Type B pancreatic cell (in vitro differentiated cells): ENCODE results near the gene MRGPRF. TPM values are rescaled to one million over a fixed set of nuclear protein-coding genes. Genes with fewer than 3 reads are reported as not detected.
A peak's percentile ranks its signal among the peaks of the same experiment; 100 is the strongest.

Experiments used
- DNase-seq: peaks from one replicate; pipeline ENCODE4 v3.0.0; 2021; ENCODE audit warnings: mixed read lengths; ENCODE audit not compliant: unreplicated experiment; ENCODE audit errors: extremely low spot score
- H3K27ac Mint-ChIP-seq: 2 replicates; pipeline ENCODE4 v1.8.0; 2021; ENCODE audit warnings: mild to moderate bottlenecking, mixed read lengths
- H3K27me3 Mint-ChIP-seq: 2 replicates; pipeline ENCODE4 v1.8.0; 2021; ENCODE audit warnings: mixed read lengths
- H3K36me3 Mint-ChIP-seq: 2 replicates; pipeline ENCODE4 v1.8.0; 2021; ENCODE audit warnings: mixed read lengths
- H3K4me1 Mint-ChIP-seq: one replicate; pipeline ENCODE4 v1.8.0; 2021; ENCODE audit warnings: mixed read lengths; ENCODE audit not compliant: unreplicated experiment
- H3K4me3 Mint-ChIP-seq: 2 replicates; pipeline ENCODE4 v1.8.0; 2021; ENCODE audit warnings: mild to moderate bottlenecking, mixed read lengths
- H3K9me3 Mint-ChIP-seq: 2 replicates; pipeline ENCODE4 v1.8.0; 2021; ENCODE audit warnings: mixed read lengths
- CTCF ChIP-seq: fragments of 200-600 bp; sonication (generic); conservative IDR thresholded peaks from 2 replicates; pipeline ENCODE4 v1.5.0; 2021; ENCODE audit warnings: antibody characterized with exemption, mild to moderate bottlenecking
- total RNA-seq: library from RNA; stranded (reverse); gene quantifications from 2 replicates; pipeline ENCODE4 v1.2.1, GENCODE V29; 2021; ENCODE audit warnings: low replicate concordance

Gene MRGPRF
- total RNA-seq, 1 donor from 2014 or later = 1.4 TPM

GRCh38 chr11:68994894-68995285, 18.2 kb downstream of the MRGPRF start:
- Mint-ChIP-seq H3K9me3 (no peaks in the 10 kb centered on the region), H3K27ac (no peak overlapping the region), H3K4me1 (peaks cover 14% of the 10 kb centered on the region), H3K27me3 (peaks cover 18% of the 10 kb centered on the region), H3K36me3 (no peaks in the 10 kb centered on the region), H3K4me3 (no peak overlapping the region)
- no peak for DNase-seq
- no peak for TF ChIP-seq CTCF

- no peaks in the 10 kb centered on the region for H3K9me3 Mint-ChIP-seq
- peaks cover 14% of the 10 kb centered on the region for H3K4me1 Mint-ChIP-seq
- no peak overlapping the region for H3K4me3 Mint-ChIP-seq
- no peak for TF ChIP-seq CTCF
- H3K36me3 Mint-ChIP-seq = no peaks in the 10 kb centered on the region
- peak; percentile 59 for DNase-seq
- no peak overlapping the region for H3K27ac Mint-ChIP-seq
- H3K27me3 Mint-ChIP-seq = peaks cover 19% of the 10 kb centered on the region
These were observed 18.7 kb downstream of the MRGPRF start for GRCh38 chr11:68994161-68994893.

- Mint-ChIP-seq H3K9me3 (no peaks in the 10 kb centered on the region), H3K27me3 (peaks cover 22% of the 10 kb centered on the region), H3K36me3 (no peaks in the 10 kb centered on the region), H3K4me3 (no peak overlapping the region), H3K4me1 (peaks cover 8% of the 10 kb centered on the region), H3K27ac (no peak overlapping the region)
- TF ChIP-seq CTCF = no peak
- peak; percentile 16 for DNase-seq
These were observed 19.5 kb downstream of the MRGPRF start for GRCh38 chr11:68993546-68993945.

GRCh38 chr11:68992743-68993255, 20.2 kb downstream of the MRGPRF start:
- Mint-ChIP-seq H3K36me3 (no peaks in the 10 kb centered on the region), H3K4me3 (no peak overlapping the region), H3K4me1 (peaks cover under 1% of the 10 kb centered on the region), H3K27me3 (peaks cover 26% of the 10 kb centered on the region), H3K9me3 (no peaks in the 10 kb centered on the region), H3K27ac (no peak overlapping the region)
- peak; percentile 47 for DNase-seq
- no peak for TF ChIP-seq CTCF

GRCh38 chr11:68990995-68991780, 21.9 kb downstream of the MRGPRF start:
- Mint-ChIP-seq H3K36me3 (no peaks in the 10 kb centered on the region), H3K4me1 (no peaks in the 10 kb centered on the region), H3K9me3 (peaks cover 10% of the 10 kb centered on the region), H3K27ac (no peak overlapping the region), H3K4me3 (no peak overlapping the region), H3K27me3 (peaks cover 26% of the 10 kb centered on the region)
- no peak for TF ChIP-seq CTCF
- DNase-seq = peak; percentile 60
